ENCODE results near the gene SAPCD2. TPM values are rescaled to one million over a fixed set of nuclear protein-coding genes. Genes with fewer than 3 reads are reported as not detected.
A peak's percentile ranks its signal among the peaks of the same experiment; 100 is the strongest.

Gene SAPCD2
- total and polyA plus RNA-seq, 11 donors, result 0.09 to 2.0 (median 0.20) TPM

DNA sequence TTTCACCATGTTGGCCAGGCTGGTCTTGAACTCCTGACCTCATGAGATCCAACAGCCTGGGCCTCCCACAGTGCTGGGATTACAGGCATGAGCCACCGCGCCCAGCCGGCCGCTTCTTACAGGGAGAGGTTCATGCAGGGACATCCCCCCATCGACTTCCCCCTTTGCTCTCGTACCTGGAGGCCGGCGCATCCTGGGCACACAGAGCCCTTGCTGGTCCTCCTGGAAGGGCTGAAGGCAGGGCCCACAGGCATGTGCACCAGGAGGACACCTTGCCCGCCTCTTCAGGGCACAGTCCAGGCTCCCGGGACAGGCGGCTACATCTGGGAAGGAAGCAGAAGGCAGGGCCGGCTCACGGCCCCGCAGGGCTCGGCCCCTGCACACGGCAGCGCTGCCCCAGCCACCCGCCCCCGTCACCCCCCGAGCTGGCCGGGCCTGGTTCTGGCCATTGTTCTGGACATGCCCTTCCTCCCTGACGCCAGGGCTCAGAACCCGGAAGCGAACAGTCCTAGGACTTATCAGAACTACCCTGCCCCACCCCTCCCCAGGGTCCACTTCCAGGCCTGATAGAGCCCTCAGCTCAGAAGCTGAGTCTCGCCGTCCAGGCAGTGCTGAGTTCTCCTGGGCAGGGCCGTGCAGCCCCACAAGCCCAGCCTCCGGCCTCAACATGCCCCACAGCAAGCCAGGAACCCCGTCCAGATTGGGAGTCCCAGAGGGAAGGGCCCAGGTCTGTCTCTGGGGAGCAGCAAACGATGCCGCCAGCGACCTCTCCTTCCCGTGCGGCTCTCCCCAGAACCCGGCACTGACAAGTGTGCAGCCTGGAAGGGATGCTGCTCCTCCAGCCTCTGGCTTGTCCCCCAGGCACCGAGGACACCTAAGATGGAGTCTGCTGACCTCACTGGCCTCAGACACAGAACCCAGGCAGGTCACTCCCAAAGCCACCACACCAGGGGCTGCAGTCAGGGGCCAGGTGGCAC lies 27.3 kb downstream of the SAPCD2 start:
- DNase-seq, result peak in 4 of 5 donors; percentile 77 to 86 (median 80)
- TF ChIP-seq POLR2A (IDR thresholded peaks at IDR 0.05), result peak in 1 of 2 donors; percentile 64
- TF ChIP-seq, protein P1, sequence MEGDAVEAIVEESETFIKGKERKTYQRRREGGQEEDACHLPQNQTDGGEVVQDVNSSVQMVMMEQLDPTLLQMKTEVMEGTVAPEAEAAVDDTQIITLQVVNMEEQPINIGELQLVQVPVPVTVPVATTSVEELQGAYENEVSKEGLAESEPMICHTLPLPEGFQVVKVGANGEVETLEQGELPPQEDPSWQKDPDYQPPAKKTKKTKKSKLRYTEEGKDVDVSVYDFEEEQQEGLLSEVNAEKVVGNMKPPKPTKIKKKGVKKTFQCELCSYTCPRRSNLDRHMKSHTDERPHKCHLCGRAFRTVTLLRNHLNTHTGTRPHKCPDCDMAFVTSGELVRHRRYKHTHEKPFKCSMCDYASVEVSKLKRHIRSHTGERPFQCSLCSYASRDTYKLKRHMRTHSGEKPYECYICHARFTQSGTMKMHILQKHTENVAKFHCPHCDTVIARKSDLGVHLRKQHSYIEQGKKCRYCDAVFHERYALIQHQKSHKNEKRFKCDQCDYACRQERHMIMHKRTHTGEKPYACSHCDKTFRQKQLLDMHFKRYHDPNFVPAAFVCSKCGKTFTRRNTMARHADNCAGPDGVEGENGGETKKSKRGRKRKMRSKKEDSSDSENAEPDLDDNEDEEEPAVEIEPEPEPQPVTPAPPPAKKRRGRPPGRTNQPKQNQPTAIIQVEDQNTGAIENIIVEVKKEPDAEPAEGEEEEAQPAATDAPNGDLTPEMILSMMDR (IDR thresholded peaks at IDR 0.05), result no peak
- 48 to 74% (median 68%) methylated on average over 20 to 36 of the region's 36 CpGs for WGBS, 4 donors
- H3K27me3 ChIP-seq, result peaks cover 0 to 30% (median 10%) of the 10 kb centered on the region in 9 donors
- H3K4me1 ChIP-seq, result peaks cover 0 to 56% (median 37%) of the 10 kb centered on the region in 12 donors
- no peaks in the 10 kb centered on the region for H3K9me3 ChIP-seq
- peak; percentile 30 to 74 (median 53) for ATAC-seq
- peak overlapping the region in 11 of 12 donors; percentile 12 to 92 (median 73) for H3K4me3 ChIP-seq
- peaks cover 0 to 40% (median 32%) of the 10 kb centered on the region in 9 donors for H3K36me3 ChIP-seq
- H3K27ac ChIP-seq, result peak overlapping the region; percentile 80 to 96 (median 88)
- intact Hi-C loops (cut with DNase I), result no loop called here

DNA sequence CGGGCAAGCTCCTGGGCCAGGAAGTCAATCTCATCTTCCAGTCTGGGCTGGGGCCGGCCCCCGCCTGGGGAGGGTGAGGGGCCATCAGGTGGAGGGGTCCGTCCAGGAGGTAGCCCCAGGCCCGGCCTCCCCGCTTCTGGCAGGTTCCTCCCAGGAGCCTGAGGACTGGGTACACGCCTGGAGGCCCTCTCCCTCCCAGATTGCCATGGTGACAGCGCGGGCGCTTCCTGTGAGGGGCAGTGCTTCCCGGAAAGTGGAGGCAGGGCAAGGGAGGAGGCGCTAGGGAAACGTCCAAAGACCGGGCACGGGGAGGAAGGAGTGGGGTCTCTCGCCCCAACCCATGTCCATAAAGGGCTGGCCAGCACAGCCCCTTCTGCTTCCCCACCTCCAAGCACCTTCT lies 29.2 kb downstream of the SAPCD2 start:
- Histone ChIP-seq H3K27ac (peak overlapping the region in 6 of 12 donors; percentile 17 to 76 (median 32)), H3K4me3 (no peak overlapping the region)
- ATAC-seq, result no peak

GRCh38 chr9:137040568-137040967 lies 29.8 kb downstream of the SAPCD2 start:
- H3K9me3 ChIP-seq, result no peaks in the 10 kb centered on the region
- peaks cover 0 to 11% (median 0%) of the 10 kb centered on the region in 9 donors for H3K27me3 ChIP-seq
- intact Hi-C loops (cut with DNase I), result no loop called here
- peak overlapping the region in 3 of 12 donors; percentile 17 to 76 (median 34) for H3K27ac ChIP-seq
- H3K4me1 ChIP-seq, result peaks cover 0 to 46% (median 30%) of the 10 kb centered on the region in 12 donors
- DNase-seq, result no peak
- no peak for TF ChIP-seq POLR2A (IDR thresholded peaks at IDR 0.05)
- TF ChIP-seq, protein P1 (IDR thresholded peaks at IDR 0.05), result no peak
- WGBS, 4 donors, result 87 to 95% (median 91%) methylated on average over 14 to 23 of the region's 23 CpGs
- peaks cover 0 to 49% (median 38%) of the 10 kb centered on the region in 9 donors for H3K36me3 ChIP-seq
- no peak overlapping the region for H3K4me3 ChIP-seq
- ATAC-seq, result no peak

More for the DNA sequence above, 29.2 kb downstream of the SAPCD2 start:
- TF ChIP-seq POLR2A (IDR thresholded peaks at IDR 0.05), result no peak
- TF ChIP-seq, protein P1 (IDR thresholded peaks at IDR 0.05), result no peak
- H3K36me3 ChIP-seq, result peaks cover 0 to 49% (median 38%) of the 10 kb centered on the region in 9 donors
- peaks cover 0 to 11% (median 0%) of the 10 kb centered on the region in 9 donors for H3K27me3 ChIP-seq
- H3K4me1 ChIP-seq, result peaks cover 0 to 49% (median 31%) of the 10 kb centered on the region in 12 donors
- DNase-seq, result no peak
- no peaks in the 10 kb centered on the region for H3K9me3 ChIP-seq
- intact Hi-C loops (cut with DNase I), result no loop called here
- 55 to 71% (median 64%) methylated on average over 8 to 16 of the region's 16 CpGs for WGBS, 4 donors
